ENCODE data around the gene WNT5A.

The WNT5A gene

DNA sequence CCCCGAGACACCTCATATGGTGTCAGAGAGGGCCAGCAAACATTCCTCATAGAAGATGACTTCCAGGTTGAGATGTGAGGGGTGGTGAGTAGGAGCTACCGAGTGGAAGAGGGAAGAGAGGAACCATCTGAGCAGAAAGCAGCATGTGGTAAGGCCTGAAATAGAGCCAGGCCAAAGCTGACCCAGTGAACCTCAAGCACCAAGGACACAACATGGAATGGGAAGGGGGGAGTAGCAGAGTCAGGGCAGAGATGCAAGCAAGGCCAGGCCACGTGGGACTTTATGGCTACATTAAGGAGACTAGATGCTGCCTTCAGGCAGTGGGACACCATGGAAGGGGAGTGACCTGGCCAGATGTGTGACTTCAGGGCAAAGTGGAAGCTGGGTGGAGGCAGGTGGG lies 38.3 kb upstream of the WNT5A start:
- TF ChIP-seq, protein P1, sequence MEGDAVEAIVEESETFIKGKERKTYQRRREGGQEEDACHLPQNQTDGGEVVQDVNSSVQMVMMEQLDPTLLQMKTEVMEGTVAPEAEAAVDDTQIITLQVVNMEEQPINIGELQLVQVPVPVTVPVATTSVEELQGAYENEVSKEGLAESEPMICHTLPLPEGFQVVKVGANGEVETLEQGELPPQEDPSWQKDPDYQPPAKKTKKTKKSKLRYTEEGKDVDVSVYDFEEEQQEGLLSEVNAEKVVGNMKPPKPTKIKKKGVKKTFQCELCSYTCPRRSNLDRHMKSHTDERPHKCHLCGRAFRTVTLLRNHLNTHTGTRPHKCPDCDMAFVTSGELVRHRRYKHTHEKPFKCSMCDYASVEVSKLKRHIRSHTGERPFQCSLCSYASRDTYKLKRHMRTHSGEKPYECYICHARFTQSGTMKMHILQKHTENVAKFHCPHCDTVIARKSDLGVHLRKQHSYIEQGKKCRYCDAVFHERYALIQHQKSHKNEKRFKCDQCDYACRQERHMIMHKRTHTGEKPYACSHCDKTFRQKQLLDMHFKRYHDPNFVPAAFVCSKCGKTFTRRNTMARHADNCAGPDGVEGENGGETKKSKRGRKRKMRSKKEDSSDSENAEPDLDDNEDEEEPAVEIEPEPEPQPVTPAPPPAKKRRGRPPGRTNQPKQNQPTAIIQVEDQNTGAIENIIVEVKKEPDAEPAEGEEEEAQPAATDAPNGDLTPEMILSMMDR (IDR thresholded peaks at IDR 0.05; ENCODE audit: low read depth, low read length, missing control alignments): no peak
- DNase-seq (ENCODE audit: extremely low read depth, low read depth): no peak
- no peak overlapping the region for H3K4me3 ChIP-seq (replicated peaks; ENCODE audit: low read depth, low read length)

GRCh38 chr3:55524565-55525244 lies 37.6 kb upstream of the WNT5A start:
- DNase-seq (ENCODE audit: extremely low read depth, low read depth): peak; percentile 6
- H3K4me3 ChIP-seq (replicated peaks; ENCODE audit: low read depth, low read length): no peak overlapping the region
- TF ChIP-seq, protein P1 (IDR thresholded peaks at IDR 0.05; ENCODE audit: low read depth, low read length, missing control alignments): no peak

DNA sequence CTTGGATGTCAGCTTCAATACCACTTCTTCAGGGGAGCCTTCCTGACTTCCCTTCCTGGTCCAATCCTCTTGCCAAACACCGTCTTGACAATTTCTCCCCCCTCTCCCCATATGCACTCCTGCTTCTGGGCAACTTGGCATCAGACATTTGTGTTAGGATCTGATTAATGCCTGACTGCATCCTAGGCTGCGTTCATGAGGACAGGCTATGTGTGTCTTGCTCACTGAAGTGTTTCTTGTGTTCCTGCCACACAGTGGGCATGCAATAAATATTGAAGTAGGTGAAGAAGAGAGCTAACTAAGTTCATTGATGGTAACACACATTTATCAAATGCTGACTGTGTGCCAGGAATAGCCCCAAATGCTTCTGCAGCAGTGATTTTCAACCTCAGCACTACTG lies 36.4 kb upstream of the WNT5A start:
- TF ChIP-seq, protein P1 (IDR thresholded peaks at IDR 0.05; ENCODE audit: low read depth, low read length, missing control alignments): no peak

GRCh38 chr3:55521738-55522421 lies 34.8 kb upstream of the WNT5A start:
- TF ChIP-seq, protein P1 (IDR thresholded peaks at IDR 0.05; ENCODE audit: low read depth, low read length, missing control alignments): no peak
- peak; percentile 80 for DNase-seq (ENCODE audit: extremely low read depth, low read depth)
- no peak overlapping the region for H3K4me3 ChIP-seq (replicated peaks; ENCODE audit: low read depth, low read length)

More for the DNA sequence above, 36.4 kb upstream of the WNT5A start:
- H3K4me3 ChIP-seq (replicated peaks; ENCODE audit: low read depth, low read length): no peak overlapping the region
- no peak for DNase-seq (ENCODE audit: extremely low read depth, low read depth)

- DNase-seq (ENCODE audit: extremely low read depth, low read depth): no peak
- H3K4me3 ChIP-seq (replicated peaks; ENCODE audit: low read depth, low read length): no peak overlapping the region
- TF ChIP-seq, protein P1 (IDR thresholded peaks at IDR 0.05; ENCODE audit: low read depth, low read length, missing control alignments): no peak
Measured at GRCh38 chr3:55521064-55521737, 34.1 kb upstream of the WNT5A start.

GRCh38 chr3:55519019-55519418 lies 31.9 kb upstream of the WNT5A start:
- TF ChIP-seq, protein P1 (IDR thresholded peaks at IDR 0.05; ENCODE audit: low read depth, low read length, missing control alignments): no peak
- DNase-seq (ENCODE audit: extremely low read depth, low read depth): no peak
- H3K4me3 ChIP-seq (replicated peaks; ENCODE audit: low read depth, low read length): no peak overlapping the region
